ENCODE measurements around the gene GALNT17. TPM values are rescaled to one million over a fixed set of nuclear protein-coding genes. Genes with fewer than 3 reads are reported as not detected.

The GALNT17 gene
- polyA plus RNA-seq, 1 donor (not counting 4 experiments of a cell fraction or from before 2014, with no cell fraction given) = not detected

DNA sequence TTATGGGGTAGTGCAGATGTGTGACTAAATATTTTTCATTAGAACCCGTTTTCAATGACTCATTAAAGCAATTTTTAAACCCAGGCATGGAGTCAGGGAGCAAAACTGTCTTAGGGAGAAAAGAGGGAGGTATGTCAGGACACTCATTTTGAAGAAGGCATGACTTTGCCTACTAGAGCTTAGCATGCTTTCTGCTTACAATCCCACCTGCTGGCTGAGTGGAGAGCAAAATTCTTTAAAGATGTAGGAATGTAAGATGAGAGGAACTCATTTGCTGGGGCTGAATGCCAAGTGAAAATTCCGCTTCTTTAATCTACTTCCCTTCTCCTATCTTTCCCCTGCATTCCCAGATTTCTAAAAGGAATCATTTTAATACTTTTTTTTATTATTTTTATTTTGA is 232.6 kb downstream of the GALNT17 start:
- FAIRE-seq (no peak), DNase-seq (ENCODE audit: low read depth, low spot score) (no peak)
- Histone ChIP-seq H3K27me3 (ENCODE audit: control insufficient read depth, extremely low read depth, insufficient read depth, low read length) (no peaks in the 10 kb centered on the region), H3K9me1 (ENCODE audit: control insufficient read depth, extremely low read depth, insufficient read depth, low read length) (no peaks in the 10 kb centered on the region), H3K9me3 (ENCODE audit: control insufficient read depth, low read depth, low read length) (peaks cover 2% of the 10 kb centered on the region), H4K20me1 (ENCODE audit: control insufficient read depth, extremely low read depth, insufficient read depth, low read length) (no peaks in the 10 kb centered on the region), H3K4me3 (ENCODE audit: control insufficient read depth in 2 of 3, extremely low read depth in 1 of 3, insufficient read depth in 2 of 3, low read depth in 1 of 3, low read length in 3 of 3) (no peak overlapping the region), H3K4me1 (ENCODE audit: control insufficient read depth, extremely low read depth, insufficient read depth, low read length) (no peaks in the 10 kb centered on the region), H2AFZ (ENCODE audit: control insufficient read depth, low read length) (no peak overlapping the region), H3K79me2 (ENCODE audit: control insufficient read depth, insufficient read depth, low read length) (no peaks in the 10 kb centered on the region), H3K4me2 (ENCODE audit: control insufficient read depth, extremely low read depth, insufficient read depth, low read depth, low read length) (no peak overlapping the region), H3K36me3 (ENCODE audit: control insufficient read depth in 2 of 2, extremely low read depth in 1 of 2, insufficient read depth in 2 of 2, low read length in 2 of 2) (no peaks in the 10 kb centered on the region), H3K9ac (ENCODE audit: control insufficient read depth, extremely low read depth, insufficient read depth, low read length) (no peak overlapping the region), H3K27ac (ENCODE audit: control insufficient read depth, insufficient read depth, low read length) (no peak overlapping the region)
- dilution Hi-C loops (cut with MboI; ENCODE audit: extremely low pct_ligation_motif_present, low sequenced_read_pairs) = no loop called here
- TF ChIP-seq EZH2 (IDR thresholded peaks at IDR 0.05; ENCODE audit: low read length) = no peak
- TF ChIP-seq, protein P1, sequence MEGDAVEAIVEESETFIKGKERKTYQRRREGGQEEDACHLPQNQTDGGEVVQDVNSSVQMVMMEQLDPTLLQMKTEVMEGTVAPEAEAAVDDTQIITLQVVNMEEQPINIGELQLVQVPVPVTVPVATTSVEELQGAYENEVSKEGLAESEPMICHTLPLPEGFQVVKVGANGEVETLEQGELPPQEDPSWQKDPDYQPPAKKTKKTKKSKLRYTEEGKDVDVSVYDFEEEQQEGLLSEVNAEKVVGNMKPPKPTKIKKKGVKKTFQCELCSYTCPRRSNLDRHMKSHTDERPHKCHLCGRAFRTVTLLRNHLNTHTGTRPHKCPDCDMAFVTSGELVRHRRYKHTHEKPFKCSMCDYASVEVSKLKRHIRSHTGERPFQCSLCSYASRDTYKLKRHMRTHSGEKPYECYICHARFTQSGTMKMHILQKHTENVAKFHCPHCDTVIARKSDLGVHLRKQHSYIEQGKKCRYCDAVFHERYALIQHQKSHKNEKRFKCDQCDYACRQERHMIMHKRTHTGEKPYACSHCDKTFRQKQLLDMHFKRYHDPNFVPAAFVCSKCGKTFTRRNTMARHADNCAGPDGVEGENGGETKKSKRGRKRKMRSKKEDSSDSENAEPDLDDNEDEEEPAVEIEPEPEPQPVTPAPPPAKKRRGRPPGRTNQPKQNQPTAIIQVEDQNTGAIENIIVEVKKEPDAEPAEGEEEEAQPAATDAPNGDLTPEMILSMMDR (optimal IDR thresholded peaks at IDR 0.05 in 1 of 3, IDR thresholded peaks at IDR 0.05 in 1 of 3, conservative IDR thresholded peaks at IDR 0.05 in 1 of 3; ENCODE audit: extremely low read depth in 1 of 3, insufficient read depth in 2 of 3, low read length in 3 of 3) = no peak

DNA sequence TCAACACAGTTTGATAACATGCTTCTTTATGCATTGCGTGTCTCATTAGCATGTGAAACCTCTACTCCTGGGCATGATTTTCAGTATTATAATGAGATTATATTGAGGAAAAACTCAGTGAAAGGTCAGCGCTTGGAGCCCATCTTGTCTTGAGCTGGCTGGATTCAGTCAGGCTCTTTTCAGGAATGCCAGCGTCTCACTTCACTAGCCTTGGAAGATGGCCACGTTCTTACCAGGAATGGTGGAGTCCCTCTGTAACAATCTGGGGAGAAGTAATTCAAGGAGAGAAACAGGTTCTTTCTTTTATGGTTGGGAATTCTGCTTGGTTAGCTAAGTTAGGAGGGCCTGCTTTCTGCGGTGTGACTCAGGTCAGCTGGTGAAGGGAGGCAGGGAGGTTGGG is 241.0 kb downstream of the GALNT17 start:
- no peak for FAIRE-seq
- Histone ChIP-seq H3K27me3 (ENCODE audit: control insufficient read depth, extremely low read depth, insufficient read depth, low read length) (no peaks in the 10 kb centered on the region), H2AFZ (ENCODE audit: control insufficient read depth, low read length) (no peak overlapping the region), H3K4me1 (ENCODE audit: control insufficient read depth, extremely low read depth, insufficient read depth, low read length) (no peaks in the 10 kb centered on the region), H3K79me2 (ENCODE audit: control insufficient read depth, insufficient read depth, low read length) (no peaks in the 10 kb centered on the region), H3K4me3 (ENCODE audit: control insufficient read depth in 2 of 3, extremely low read depth in 1 of 3, insufficient read depth in 2 of 3, low read depth in 1 of 3, low read length in 3 of 3) (no peak overlapping the region), H3K9me3 (ENCODE audit: control insufficient read depth, low read depth, low read length) (peaks cover 4% of the 10 kb centered on the region), H3K9me1 (ENCODE audit: control insufficient read depth, extremely low read depth, insufficient read depth, low read length) (no peaks in the 10 kb centered on the region), H3K4me2 (ENCODE audit: control insufficient read depth, extremely low read depth, insufficient read depth, low read depth, low read length) (no peak overlapping the region), H4K20me1 (ENCODE audit: control insufficient read depth, extremely low read depth, insufficient read depth, low read length) (no peaks in the 10 kb centered on the region), H3K27ac (ENCODE audit: control insufficient read depth, insufficient read depth, low read length) (no peak overlapping the region), H3K36me3 (ENCODE audit: control insufficient read depth in 2 of 2, extremely low read depth in 1 of 2, insufficient read depth in 2 of 2, low read length in 2 of 2) (no peaks in the 10 kb centered on the region), H3K9ac (ENCODE audit: control insufficient read depth, extremely low read depth, insufficient read depth, low read length) (no peak overlapping the region)
- no peak for TF ChIP-seq EZH2 (IDR thresholded peaks at IDR 0.05; ENCODE audit: low read length)
- TF ChIP-seq, protein P1 (optimal IDR thresholded peaks at IDR 0.05 in 1 of 3, IDR thresholded peaks at IDR 0.05 in 1 of 3, conservative IDR thresholded peaks at IDR 0.05 in 1 of 3; ENCODE audit: extremely low read depth in 1 of 3, insufficient read depth in 2 of 3, low read length in 3 of 3) = no peak
- dilution Hi-C loops (cut with MboI; ENCODE audit: extremely low pct_ligation_motif_present, low sequenced_read_pairs) = no loop called here
- no peak for DNase-seq (ENCODE audit: low read depth, low spot score)
